Gastrocnemius medialis (tissue), 4 donors: ENCODE data around the gene DOCK11.

Experiments used
- POLR2A ChIP-seq, 2 donors: fragments of 450-650 bp; IDR thresholded peaks; one replicate each; pipeline ENCODE4 v1.6.1; 2017; ENCODE audit warnings: antibody characterized with exemption in 2 of 2, mild to moderate bottlenecking in 2 of 2, moderate library complexity in 2 of 2
- TF ChIP-seq, protein P1 (sequence below), 5 experiments: fragments of 450-650 bp in 3 of 5; fragments of 200-600 bp in 2 of 5; sonication (generic) in 2 of 5; IDR thresholded peaks in 4 of 5; conservative IDR thresholded peaks in 1 of 5; 1 replicate in 4 of 5; 2 replicates in 1 of 5; pipeline ENCODE4 v1.5.1; 2016 to 2019; ENCODE audit warnings: antibody characterized with exemption in 5 of 5, mild to moderate bottlenecking in 3 of 5, moderate library complexity in 3 of 5

DNA sequence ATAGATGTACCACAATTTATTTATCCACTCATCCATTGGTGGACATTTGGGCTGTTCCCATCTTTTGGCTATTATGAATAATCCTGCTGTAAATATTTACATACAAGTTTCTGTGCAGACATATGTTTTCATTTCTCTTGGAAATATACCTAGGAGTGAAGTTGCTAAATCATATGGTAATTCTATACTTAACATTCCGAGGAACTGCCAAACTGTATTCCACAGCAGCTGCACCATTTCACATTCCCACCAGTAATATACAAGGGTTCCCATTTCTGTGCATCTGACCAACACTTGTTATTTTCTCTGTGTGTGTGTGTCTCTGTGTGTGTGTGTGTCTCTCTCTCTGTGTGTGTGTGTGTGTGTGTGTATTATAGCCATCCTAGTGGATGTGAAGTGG is 15.4 kb upstream of the DOCK11 start:
- TF ChIP-seq, protein P1, sequence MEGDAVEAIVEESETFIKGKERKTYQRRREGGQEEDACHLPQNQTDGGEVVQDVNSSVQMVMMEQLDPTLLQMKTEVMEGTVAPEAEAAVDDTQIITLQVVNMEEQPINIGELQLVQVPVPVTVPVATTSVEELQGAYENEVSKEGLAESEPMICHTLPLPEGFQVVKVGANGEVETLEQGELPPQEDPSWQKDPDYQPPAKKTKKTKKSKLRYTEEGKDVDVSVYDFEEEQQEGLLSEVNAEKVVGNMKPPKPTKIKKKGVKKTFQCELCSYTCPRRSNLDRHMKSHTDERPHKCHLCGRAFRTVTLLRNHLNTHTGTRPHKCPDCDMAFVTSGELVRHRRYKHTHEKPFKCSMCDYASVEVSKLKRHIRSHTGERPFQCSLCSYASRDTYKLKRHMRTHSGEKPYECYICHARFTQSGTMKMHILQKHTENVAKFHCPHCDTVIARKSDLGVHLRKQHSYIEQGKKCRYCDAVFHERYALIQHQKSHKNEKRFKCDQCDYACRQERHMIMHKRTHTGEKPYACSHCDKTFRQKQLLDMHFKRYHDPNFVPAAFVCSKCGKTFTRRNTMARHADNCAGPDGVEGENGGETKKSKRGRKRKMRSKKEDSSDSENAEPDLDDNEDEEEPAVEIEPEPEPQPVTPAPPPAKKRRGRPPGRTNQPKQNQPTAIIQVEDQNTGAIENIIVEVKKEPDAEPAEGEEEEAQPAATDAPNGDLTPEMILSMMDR (IDR thresholded peaks at IDR 0.05 in 4 of 5, conservative IDR thresholded peaks at IDR 0.05 in 1 of 5), result no peak
- TF ChIP-seq POLR2A (IDR thresholded peaks at IDR 0.05), result no peak
